GM12878 (cell line): ENCODE data around the gene LEMD3.

Experiments
- BCL3 ChIP-seq: IDR thresholded peaks from 2 replicates; pipeline ENCODE4 v1.6.1; 2011; ENCODE audit warnings: borderline replicate concordance, low read depth, mild to moderate bottlenecking, moderate library complexity, low read length; ENCODE audit not compliant: insufficient read depth, poor library complexity, severe bottlenecking
- CTCF ChIP-seq, 3 experiments: IDR thresholded peaks in 2 of 3; conservative IDR thresholded peaks in 1 of 3; 2 replicates each; pipeline ENCODE4 v1.5.1; 2011; ENCODE audit warnings: low read depth in 3 of 3, low read length in 3 of 3, mild to moderate bottlenecking in 3 of 3, control low read depth in 2 of 3, moderate library complexity in 2 of 3, inconsistent platforms in 1 of 3, mixed read lengths in 1 of 3; ENCODE audit not compliant: control insufficient read depth in 2 of 3, insufficient read depth in 1 of 3; ENCODE audit errors: extremely low read depth in 1 of 3
- KDM1A ChIP-seq: fragments of 200-600 bp; sonication (generic); IDR thresholded peaks from 2 replicates; pipeline ENCODE4 v1.6.1; 2016; ENCODE audit warnings: borderline replicate concordance
- MYB ChIP-seq: fragments of 150-350 bp; IDR thresholded peaks from 2 replicates; pipeline ENCODE4 v1.6.1; 2014; ENCODE audit warnings: mild to moderate bottlenecking, low read depth, low read length, borderline replicate concordance
- POLR2A ChIP-seq: IDR thresholded peaks from 2 replicates; pipeline ENCODE4 v1.6.1; 2011; ENCODE audit warnings: low read depth, mild to moderate bottlenecking, low read length
- RAD21 ChIP-seq: IDR thresholded peaks from 2 replicates; pipeline ENCODE4 v1.6.1; 2011; ENCODE audit warnings: mild to moderate bottlenecking, low read depth, low read length, moderate library complexity; ENCODE audit not compliant: insufficient read depth
- RCOR1 ChIP-seq: conservative IDR thresholded peaks from 2 replicates; pipeline ENCODE4 v1.6.1; 2012; ENCODE audit warnings: low read depth, low read length, improper control_type of control experiment
- RFX5 ChIP-seq: IDR thresholded peaks from 2 replicates; pipeline ENCODE4 v1.6.1; 2011; ENCODE audit warnings: low read depth, low read length, improper control_type of control experiment
- SKIL ChIP-seq: fragments of 450-650 bp; IDR thresholded peaks from 2 replicates; pipeline ENCODE4 v1.6.1; 2017; ENCODE audit warnings: mild to moderate bottlenecking, low read depth, inconsistent platforms; ENCODE audit not compliant: poor library complexity, severe bottlenecking
- ZNF274 ChIP-seq: IDR thresholded peaks from one replicate; pipeline ENCODE4 v1.8.0; 2011; ENCODE audit not compliant: insufficient read length, insufficient read depth

GRCh38 chr12:65195387-65196055 is 26.1 kb downstream of the LEMD3 start:
- TF ChIP-seq RFX5 (no peak), BCL3 (no peak), MYB (no peak), KDM1A (no peak), RCOR1 (no peak), SKIL (no peak), RAD21 (no peak), CTCF (IDR thresholded peaks at IDR 0.05 in 2 of 3, conservative IDR thresholded peaks at IDR 0.05 in 1 of 3; ENCODE audit: control insufficient read depth in 2 of 3, extremely low read depth in 1 of 3, insufficient read depth in 1 of 3, low read depth in 3 of 3, low read length in 3 of 3) (no peak), POLR2A (no peak), ZNF274 (no peak)
